Heart left ventricle (tissue), 13 donors: Measurements from ENCODE around the gene PLD6.

ENCODE experiments used
- POLR2A ChIP-seq, 2 donors: fragments of 450-650 bp; IDR thresholded peaks; one replicate each; pipeline ENCODE4 v1.6.1; 2017; ENCODE audit warnings: antibody characterized with exemption in 2 of 2, mild to moderate bottlenecking in 2 of 2, moderate library complexity in 2 of 2
- TF ChIP-seq, protein P1 (sequence below), 12 donors: fragments of 200-600 bp; sonication (generic) in 4 of 12; IDR thresholded peaks; one replicate each; pipeline versions ENCODE4 v1.5.0 to v1.8.0; 2018 to 2022; ENCODE audit warnings: antibody characterized with exemption in 12 of 12, mild to moderate bottlenecking in 5 of 12
- donor health status: ischemic (EF 13 %, LVEDD 7.1; RV severe dilation, severe dysfunction).
- donor health status: DM: no; HTN: yes; CAD: no.
- donor health status: DM: no; HTN: no; CAD: no.
- donor health status: ischemic (EF 25% LVEDD 6.9; RV normal size, moderate dysfunction).
- donor health status: ischemic (EF 25% LVEDD 5.7; RV mildly dilated, moderate dysfunction).
- donor health status: ischemic (EF 35%, LVEDD 5.7; RV mildly dilated, moderate dysfunction).
- donor health status: nonischemic (EF 11% LVEDD 7.7; RV severe dilation, severe dysfunction).
- donor health status: DM: yes; HTN: yes; CAD: no.
- donor health status: PGD.
- donor health status: ischemic (EF 29% LVEDD 5.4; RV normal size, mild dysfunction).
- donor health status: nonischemic (EF 23%, LVEDD 6.1; RV moderate dilation, normal function).

DNA sequence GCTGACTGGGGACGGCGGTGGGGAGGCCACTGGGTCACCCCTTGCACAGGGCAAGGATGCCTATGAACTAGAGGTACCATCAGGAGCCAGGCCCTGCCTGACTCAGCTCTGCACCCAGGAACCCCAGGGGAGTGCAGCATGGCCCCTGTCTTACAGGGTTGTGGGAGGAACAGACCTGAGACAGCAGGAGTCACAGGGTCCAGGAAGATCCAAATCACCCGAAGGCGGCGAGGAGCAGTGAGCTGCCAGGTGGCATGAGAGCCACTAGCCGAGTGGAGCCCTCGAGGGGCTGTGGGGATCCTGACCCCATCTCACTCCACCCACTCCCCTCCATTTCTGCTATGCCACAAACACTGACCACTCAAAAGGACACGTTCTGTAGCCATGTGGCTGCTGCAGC, 30.8 kb downstream of the PLD6 start:
- no peak for TF ChIP-seq POLR2A (IDR thresholded peaks at IDR 0.05)
- TF ChIP-seq, protein P1, sequence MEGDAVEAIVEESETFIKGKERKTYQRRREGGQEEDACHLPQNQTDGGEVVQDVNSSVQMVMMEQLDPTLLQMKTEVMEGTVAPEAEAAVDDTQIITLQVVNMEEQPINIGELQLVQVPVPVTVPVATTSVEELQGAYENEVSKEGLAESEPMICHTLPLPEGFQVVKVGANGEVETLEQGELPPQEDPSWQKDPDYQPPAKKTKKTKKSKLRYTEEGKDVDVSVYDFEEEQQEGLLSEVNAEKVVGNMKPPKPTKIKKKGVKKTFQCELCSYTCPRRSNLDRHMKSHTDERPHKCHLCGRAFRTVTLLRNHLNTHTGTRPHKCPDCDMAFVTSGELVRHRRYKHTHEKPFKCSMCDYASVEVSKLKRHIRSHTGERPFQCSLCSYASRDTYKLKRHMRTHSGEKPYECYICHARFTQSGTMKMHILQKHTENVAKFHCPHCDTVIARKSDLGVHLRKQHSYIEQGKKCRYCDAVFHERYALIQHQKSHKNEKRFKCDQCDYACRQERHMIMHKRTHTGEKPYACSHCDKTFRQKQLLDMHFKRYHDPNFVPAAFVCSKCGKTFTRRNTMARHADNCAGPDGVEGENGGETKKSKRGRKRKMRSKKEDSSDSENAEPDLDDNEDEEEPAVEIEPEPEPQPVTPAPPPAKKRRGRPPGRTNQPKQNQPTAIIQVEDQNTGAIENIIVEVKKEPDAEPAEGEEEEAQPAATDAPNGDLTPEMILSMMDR (IDR thresholded peaks at IDR 0.05), result no peak
